Renal cortex interstitium (tissue), 11 donors: ENCODE results near the gene RASAL1. TPM values are rescaled to one million over a fixed set of nuclear protein-coding genes. Genes with fewer than 3 reads are reported as not detected.

ENCODE experiments used
- DNase-seq, 11 donors: peaks; one replicate each; pipeline ENCODE4 v3.0.0-alpha.2; 2013; ENCODE audit warnings: low read depth in 9 of 11, low spot score in 4 of 11; ENCODE audit errors: extremely low read depth in 1 of 11
- polyA plus RNA-seq, 3 donors: library from polyadenylated mRNA; unstranded; fragments of 120-200 nt; gene quantifications; one replicate each; pipeline ENCODE4 v1.2.1, GENCODE V29; 2013; ENCODE audit not compliant: insufficient read length in 3 of 3

RASAL1 gene
- polyA plus RNA-seq, 3 donors = 6.3 to 27.3 (median 8.2) TPM

DNA sequence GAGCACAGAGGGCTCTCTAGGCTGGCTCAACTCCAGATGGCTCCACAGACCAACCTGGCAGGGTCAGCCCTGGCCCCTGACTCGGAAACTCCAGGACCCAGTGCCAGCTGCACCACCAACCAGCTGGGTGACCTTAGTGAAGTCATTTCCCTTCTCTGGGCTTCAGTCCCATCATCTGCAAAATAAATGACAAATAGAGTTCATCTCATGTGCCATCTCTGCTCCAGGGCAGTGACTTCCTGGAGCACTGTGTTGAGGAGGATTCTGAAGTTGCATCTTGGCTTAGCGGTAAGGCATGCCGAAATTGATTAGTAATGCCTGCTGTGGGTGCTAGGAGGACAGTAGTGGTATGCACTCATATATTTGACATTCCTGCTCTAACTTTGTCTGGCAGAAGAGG is 47.5 kb downstream of the RASAL1 start:
- no peak for DNase-seq

- no peak for DNase-seq
Measured at GRCh38 chr12:113087193-113087592, 48.4 kb downstream of the RASAL1 start.

- no peak for DNase-seq
Measured at GRCh38 chr12:113086249-113087164, 49.1 kb downstream of the RASAL1 start.

GRCh38 chr12:113083863-113084435 is 51.6 kb downstream of the RASAL1 start:
- no peak for DNase-seq

DNA sequence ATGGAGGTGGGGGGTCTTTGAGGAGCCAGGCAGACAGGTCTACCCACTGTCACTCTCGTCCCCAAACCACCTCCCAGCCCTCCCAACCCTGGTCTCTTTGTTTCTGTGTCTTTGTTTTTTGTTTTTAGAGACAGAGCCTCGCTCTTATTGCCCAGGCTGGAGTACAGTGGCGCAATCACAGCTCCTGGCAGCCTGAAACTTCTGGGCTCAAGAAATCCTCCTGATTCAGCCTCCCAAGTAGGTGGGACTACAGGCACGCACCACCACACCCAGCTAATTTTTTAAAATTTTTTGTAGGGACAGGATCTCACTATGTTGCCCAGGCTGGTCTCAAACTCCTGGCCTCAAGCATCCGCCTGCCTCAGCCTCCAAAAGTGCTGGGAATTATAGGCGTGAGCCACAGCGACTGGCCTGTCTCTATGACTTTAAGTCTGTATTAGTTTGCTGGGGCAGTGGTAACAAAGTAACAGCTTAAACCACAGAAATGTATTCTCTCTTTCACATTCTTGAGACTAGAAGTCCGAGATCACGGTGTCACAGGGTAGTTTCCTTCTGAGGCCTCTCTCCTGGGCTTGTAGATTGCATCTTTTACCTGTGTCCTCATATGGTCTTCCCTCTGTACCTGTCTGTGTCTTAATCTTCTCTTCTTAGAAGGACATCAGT is 52.9 kb downstream of the RASAL1 start:
- no peak for DNase-seq

DNA sequence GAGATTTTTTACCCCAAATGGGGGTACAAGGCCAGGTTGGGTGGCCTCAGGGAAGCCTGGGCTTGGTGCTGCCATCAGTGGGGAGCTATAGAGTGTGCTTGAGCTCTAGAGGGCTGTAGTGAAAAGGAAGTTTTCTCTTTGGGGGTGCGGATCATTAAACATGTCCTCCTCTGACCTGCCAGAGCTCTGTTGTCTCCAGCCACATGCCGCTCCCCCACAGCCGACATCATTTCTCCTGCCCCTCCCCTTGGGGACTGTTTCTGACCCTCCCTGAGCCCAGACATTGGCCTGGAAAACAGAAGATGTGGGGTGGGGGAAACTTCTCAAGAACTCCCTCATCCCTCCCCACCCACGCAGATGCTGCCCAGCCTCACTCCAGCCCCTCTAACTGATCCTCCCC is 53.7 kb downstream of the RASAL1 start:
- no peak for DNase-seq

- no peak for DNase-seq
Measured at GRCh38 chr12:113077859-113078255, 57.7 kb downstream of the RASAL1 start.

- no peak for DNase-seq
Measured at GRCh38 chr12:113077057-113077858, 58.3 kb downstream of the RASAL1 start.

DNA sequence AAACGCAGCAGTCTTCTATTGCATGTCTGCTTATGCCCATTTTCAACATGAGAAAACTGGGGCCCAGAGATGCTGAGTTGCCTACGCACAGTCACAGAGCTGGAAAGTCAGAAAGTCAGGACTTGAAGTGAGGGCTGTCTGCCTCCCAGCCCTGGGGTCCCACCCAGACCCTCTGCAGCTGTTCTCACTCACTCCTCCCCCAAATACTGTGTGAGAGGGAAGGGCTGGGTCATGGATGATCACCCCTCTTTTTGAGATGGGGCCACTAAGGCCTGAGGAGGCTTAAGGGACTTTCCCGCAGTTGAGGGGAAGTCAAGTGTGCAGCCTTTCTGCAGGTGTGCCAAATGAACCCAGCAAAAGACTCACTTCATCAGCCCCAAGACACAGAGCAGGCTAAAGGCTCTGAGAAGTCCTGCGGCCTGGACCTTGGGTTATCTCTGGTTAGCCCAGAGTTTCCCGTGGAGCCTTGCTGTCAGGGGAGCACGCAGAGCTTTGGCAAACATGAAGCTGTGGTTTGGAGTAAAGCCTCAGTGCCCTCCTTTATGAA is 60.4 kb downstream of the RASAL1 start:
- DNase-seq = no peak

GRCh38 chr12:113073586-113073985 is 62.0 kb downstream of the RASAL1 start:
- DNase-seq = no peak

- no peak for DNase-seq
Measured at GRCh38 chr12:113072136-113072535, 63.4 kb downstream of the RASAL1 start.

- no peak for DNase-seq
Measured at GRCh38 chr12:113071135-113072112, 64.1 kb downstream of the RASAL1 start.

GRCh38 chr12:113070117-113070906 is 65.2 kb downstream of the RASAL1 start:
- DNase-seq = no peak

DNA sequence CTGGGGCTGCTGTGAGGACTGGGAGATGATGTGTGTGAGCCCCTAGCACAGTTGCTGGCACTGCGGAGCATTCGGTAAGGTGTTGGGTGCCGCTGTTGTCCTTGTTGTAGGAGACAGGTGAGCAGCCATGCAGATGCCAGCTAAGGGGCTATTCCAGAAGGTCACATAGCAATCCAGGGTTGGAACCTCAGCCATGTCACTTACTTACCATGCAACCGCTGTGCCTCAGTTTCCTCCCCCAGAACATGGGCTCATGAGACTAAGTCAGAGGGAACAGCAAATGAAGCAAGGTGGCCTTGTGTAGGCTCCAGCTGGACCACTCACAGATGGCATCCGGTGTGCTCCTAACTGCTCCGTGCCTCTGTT is 65.8 kb downstream of the RASAL1 start:
- DNase-seq = no peak

- no peak for DNase-seq
Measured at GRCh38 chr12:113069149-113069548, 66.4 kb downstream of the RASAL1 start.

DNA sequence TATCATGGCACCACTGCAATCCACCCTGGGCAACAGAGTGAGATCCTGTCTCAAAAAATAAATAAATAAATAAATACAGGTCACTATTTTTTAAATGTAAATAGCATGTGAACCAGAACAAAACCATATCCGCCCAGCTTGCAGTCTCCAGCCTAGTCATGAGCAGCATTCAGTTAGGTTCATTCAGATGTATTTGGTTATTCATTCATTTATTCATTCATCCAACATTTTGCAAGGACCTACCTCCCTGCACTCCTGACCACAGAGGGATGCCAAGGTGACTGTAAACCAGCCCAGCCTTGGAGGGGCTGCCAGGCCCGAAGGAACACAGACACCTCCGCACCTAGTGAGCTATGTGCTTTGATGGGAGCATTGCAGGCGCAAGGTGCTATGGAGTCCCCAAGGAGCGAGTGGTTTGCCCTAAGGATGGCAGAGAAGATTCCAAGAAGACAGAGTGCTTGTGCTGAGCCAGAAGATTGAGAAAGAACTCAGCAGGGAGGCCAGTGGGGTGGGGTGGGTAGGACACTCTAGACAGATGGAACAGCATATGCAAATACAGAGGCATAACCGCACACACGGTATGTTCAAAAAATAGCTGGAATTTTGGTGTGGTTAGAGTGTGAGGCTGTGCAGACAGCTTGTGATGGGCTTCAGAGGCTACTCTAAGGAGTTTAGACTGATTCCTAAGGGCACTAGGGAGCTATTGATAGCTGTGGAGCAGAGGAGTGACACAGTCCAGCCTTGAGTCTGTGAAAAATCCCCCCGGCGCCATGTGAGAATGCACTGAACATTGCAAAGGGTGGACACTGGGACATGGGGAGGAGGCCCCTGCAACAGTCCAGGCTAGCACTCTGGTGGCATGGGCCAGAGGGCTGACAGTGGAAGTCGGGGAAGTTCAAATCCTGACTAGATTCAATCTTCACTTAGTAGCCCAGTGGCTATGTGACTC is 67.3 kb downstream of the RASAL1 start:
- DNase-seq = no peak
